K562 (cell line): ENCODE data around the gene PRDM1. TPM values are rescaled to one million over a fixed set of nuclear protein-coding genes. Genes with fewer than 3 reads are reported as not detected.

Source experiments
- ATAC-seq: fragments of 200-7000 bp; cut with Tn5 transposase; 3 replicates; pipeline ENCODE4 v1.9.1; 2020; ENCODE audit warnings: moderate library complexity
- BruUV-seq: library from RNA; stranded (reverse); fragments of 400-500 nt; replicated peaks from 2 replicates; lab custom pipeline; 2021; lab: Mats Ljungman, UMichigan
- CTCF ChIA-PET: fragments of 300-600 bp; formaldehyde crosslinking; extraction: SDS; loops from one replicate; lab custom pipeline; 2021; ENCODE audit warnings: low intra/inter-chr PET ratio; lab: Yijun Ruan, JAX
- POLR2A ChIA-PET: fragments of 300-600, 350-650 bp; sonication (Branson Sonifier 250); formaldehyde crosslinking; extraction: SDS; loops from one replicate; lab custom pipeline; 2021; ENCODE audit warnings: antibody characterized with exemption, inconsistent platforms; lab: Yijun Ruan, JAX
- DNase-seq, 4 experiments: peaks; one replicate each; pipeline versions ENCODE4 v3.0.0 to v3.0.0-alpha.2; 2011 to 2018; ENCODE audit warnings: low spot score in 3 of 4, mixed read lengths in 3 of 4; ENCODE audit errors: extremely low read depth in 1 of 4
- FAIRE-seq: peaks from 2 replicates; lab custom pipeline; 2011; peaks lifted over from hg19 to GRCh38; lab: Jason Lieb, UNC
- H2AFZ ChIP-seq: 2 replicates; pipeline ENCODE4 v1.6.0; 2011; ENCODE audit warnings: low read depth, low read length, control low read depth, inconsistent platforms
- H3K27ac ChIP-seq: fragments of 200-600 bp; 3 replicates; pipeline ENCODE4 v1.8.0; 2011; ENCODE audit warnings: low read depth, mild to moderate bottlenecking, control low read depth, inconsistent platforms, low read length, moderate library complexity, mixed read lengths; ENCODE audit errors: extremely low read depth
- H3K27me3 ChIP-seq, 2 experiments: fragments of 300-600 bp in 1 of 2; 2 replicates in 1 of 2; 3 replicates in 1 of 2; pipeline versions ENCODE4 v1.6.0 to v1.8.0; 2011; ENCODE audit warnings: inconsistent platforms in 2 of 2, low read length in 2 of 2, mild to moderate bottlenecking in 1 of 2, mixed read lengths in 1 of 2, moderate library complexity in 1 of 2; ENCODE audit not compliant: control insufficient read depth in 2 of 2, insufficient read depth in 2 of 2
- H3K36me3 ChIP-seq: fragments of 300-600 bp; 3 replicates; pipeline ENCODE4 v1.8.0; 2011; ENCODE audit warnings: mild to moderate bottlenecking, low read length, inconsistent platforms; ENCODE audit not compliant: control insufficient read depth, insufficient read depth
- H3K4me1 ChIP-seq, 2 experiments: fragments of 200-600 bp in 1 of 2; replicated peaks in 1 of 2; 2 replicates in 1 of 2; 3 replicates in 1 of 2; pipeline versions ENCODE4 v1.5.1 to v1.8.0; 2011; ENCODE audit warnings: inconsistent platforms in 2 of 2, low read length in 2 of 2, mild to moderate bottlenecking in 1 of 2, mixed read lengths in 1 of 2, moderate library complexity in 1 of 2; ENCODE audit not compliant: control insufficient read depth in 2 of 2, insufficient read depth in 2 of 2
- H3K4me2 ChIP-seq: 2 replicates; pipeline ENCODE4 v1.6.1; 2011; ENCODE audit warnings: low read length, control low read depth, inconsistent platforms, mixed read lengths; ENCODE audit not compliant: insufficient read depth
- H3K4me3 ChIP-seq: fragments of 200-600 bp; sonication (generic), shearing (Covaris generic); 2 replicates; pipeline ENCODE4 v1.5.1; 2016; ENCODE audit warnings: control low read depth, inconsistent platforms
- H3K79me2 ChIP-seq: fragments of 200-600 bp; 3 replicates; pipeline ENCODE4 v1.8.0; 2011; ENCODE audit warnings: low read length, inconsistent platforms; ENCODE audit not compliant: control insufficient read depth, insufficient read depth
- H3K9ac ChIP-seq, 2 experiments: 2 replicates each; pipeline versions ENCODE4 v1.6.0 to v1.6.1; 2011; ENCODE audit warnings: low read depth in 2 of 2, low read length in 2 of 2, control low read depth in 1 of 2, inconsistent platforms in 1 of 2, mild to moderate bottlenecking in 1 of 2, mixed read lengths in 1 of 2; ENCODE audit not compliant: insufficient read depth in 1 of 2
- H3K9me1 ChIP-seq: one replicate; pipeline ENCODE4 v1.6.0; 2011; ENCODE audit warnings: inconsistent platforms, mild to moderate bottlenecking, low read length, moderate library complexity; ENCODE audit not compliant: control insufficient read depth, insufficient read depth
- H3K9me3 ChIP-seq: replicated peaks from 2 replicates; pipeline ENCODE4 v1.5.1; 2011; ENCODE audit warnings: low read depth, low read length, inconsistent platforms; ENCODE audit not compliant: control insufficient read depth, insufficient read depth
- H4K20me1 ChIP-seq: replicated peaks from 2 replicates; pipeline ENCODE4 v1.6.1; 2011; ENCODE audit warnings: low read length, inconsistent platforms, mixed read lengths; ENCODE audit not compliant: control insufficient read depth, insufficient read depth
- CBX2 ChIP-seq: fragments of 200-600 bp; sonication (generic); IDR thresholded peaks from one replicate; pipeline ENCODE4 v1.6.1; 2012; ENCODE audit warnings: mild to moderate bottlenecking, low read length, inconsistent platforms; ENCODE audit not compliant: insufficient read depth, poor library complexity, severe bottlenecking
- CCNT2 ChIP-seq: IDR thresholded peaks from 2 replicates; pipeline ENCODE4 v1.6.1; 2011; ENCODE audit warnings: borderline replicate concordance, low read depth, mild to moderate bottlenecking, moderate library complexity, mixed read lengths, low read length; ENCODE audit not compliant: insufficient read length; ENCODE audit errors: extremely low read depth
- ELK1 ChIP-seq: sonication (generic); formaldehyde crosslinking; IDR thresholded peaks from 2 replicates; pipeline ENCODE4 v1.8.1; 2022; ENCODE audit warnings: missing genetic modification reagents
- EZH2 ChIP-seq: IDR thresholded peaks from 2 replicates; pipeline ENCODE4 v1.6.1; 2012; ENCODE audit warnings: low read depth, mild to moderate bottlenecking, inconsistent platforms, low read length, borderline replicate concordance
- FOXM1 ChIP-seq, 2 experiments: fragments of 450-650 bp in 1 of 2; sonication (generic) in 1 of 2; formaldehyde crosslinking in 1 of 2; IDR thresholded peaks; 2 replicates each; pipeline versions ENCODE4 v1.6.1 to v1.9.0; 2017 to 2022; ENCODE audit warnings: low read depth in 2 of 2, mild to moderate bottlenecking in 2 of 2, missing genetic modification reagents in 1 of 2, moderate library complexity in 1 of 2
- GATAD2A ChIP-seq: fragments of 450-650 bp; IDR thresholded peaks from 2 replicates; pipeline ENCODE4 v1.6.1; 2017
- HDAC8 ChIP-seq: fragments of 450-650 bp; IDR thresholded peaks from 2 replicates; pipeline ENCODE4 v1.6.1; 2016; ENCODE audit warnings: mild to moderate bottlenecking, missing genetic modification characterization, moderate library complexity, missing compliant biosample characterization
- HDGF ChIP-seq: fragments of 450-650 bp; IDR thresholded peaks from 2 replicates; pipeline ENCODE4 v1.6.1; 2016
- LARP7 ChIP-seq: fragments of 450-650 bp; IDR thresholded peaks from 2 replicates; pipeline ENCODE4 v1.6.1; 2016
- RAD51 ChIP-seq: fragments of 450-650 bp; IDR thresholded peaks from 2 replicates; pipeline ENCODE4 v1.7.1; 2016; ENCODE audit warnings: low read depth, mild to moderate bottlenecking, borderline replicate concordance
- RBM15 ChIP-seq: fragments of 200-400 bp; formaldehyde crosslinking; IDR thresholded peaks from 2 replicates; pipeline ENCODE4 v1.6.1; 2018; ENCODE audit warnings: mild to moderate bottlenecking, low read length, moderate library complexity; ENCODE audit not compliant: insufficient read depth
- RHOXF2B ChIP-seq: fragments of 250-450 bp; sonication (Bioruptor Pico); conservative IDR thresholded peaks from 2 replicates; pipeline ENCODE4 v1.5.1; 2021
- SIRT6 ChIP-seq: IDR thresholded peaks from one replicate; pipeline ENCODE4 v1.6.1; 2012; ENCODE audit warnings: low read depth, mild to moderate bottlenecking, control low read depth, inconsistent platforms, low read length, moderate library complexity
- TSHZ1 ChIP-seq: fragments of 250-450 bp; sonication (Bioruptor Pico); IDR thresholded peaks from 2 replicates; pipeline ENCODE4 v1.4.0; 2020; ENCODE audit warnings: mild to moderate bottlenecking, moderate library complexity
- XRCC4 ChIP-seq: IDR thresholded peaks from one replicate; pipeline ENCODE4 v1.6.1; 2011; ENCODE audit not compliant: insufficient read depth, insufficient read length; ENCODE audit errors: extremely low read depth
- ZBTB9 ChIP-seq: fragments of 450-650 bp; formaldehyde crosslinking; IDR thresholded peaks from 2 replicates; pipeline ENCODE4 v1.4.0; 2020; ENCODE audit warnings: mild to moderate bottlenecking, moderate library complexity
- ZC3H8 ChIP-seq: fragments of 450-650 bp; IDR thresholded peaks from 2 replicates; pipeline ENCODE4 v1.6.1; 2017
- ZNF224 ChIP-seq: sonication (generic); formaldehyde crosslinking; IDR thresholded peaks from 2 replicates; pipeline ENCODE4 v1.8.0; 2022; ENCODE audit warnings: mild to moderate bottlenecking, missing genetic modification reagents
- WGBS: fragments of 100-300 bp; shearing (Covaris generic); methylation state at CpG from one replicate; pipeline ENCODE4 v1.1.6; 2016; ENCODE audit warnings: low coverage, mixed read lengths; ENCODE audit not compliant: insufficient coverage; ENCODE audit errors: missing lambda C conversion rate; 5-methylcytosine and 5-hydroxymethylcytosine counted together
- in situ Hi-C: fragments of 300-500 bp; cut with MboI; formaldehyde crosslinking; loops from 4 replicates; pipeline ENCODE4 v1.15.0; 2018; ENCODE audit warnings: inconsistent platforms, mixed read lengths
- intact Hi-C: fragments of 100-400 bp; cut with micrococcal nuclease; formaldehyde crosslinking; loops from 2 replicates; pipeline ENCODE4 v1.14.2; 2022
- polyA plus RNA-seq, 8 experiments: library from polyadenylated mRNA; depleted of rRNA in 4 of 8; stranded (reverse) in 5 of 8; unstranded in 3 of 8; fragments of >200 nt; fragmentation: Nextera tagmentation in 2 of 8; fragmentation: Illumina TruSeq in 1 of 8; extraction: Ambion mirVana in 2 of 8; extraction: Trizol in 1 of 8; gene quantifications; 2 replicates each; pipeline versions ENCODE4 v1.2.1 to v1.2.3, GENCODE V29; 2011 to 2014; ENCODE audit warnings: inconsistent platforms in 1 of 8, missing spikeins in 1 of 8
- total RNA-seq, 7 experiments: library from RNA; depleted of rRNA in 6 of 7; stranded (reverse); fragments of >200 nt in 6 of 7; fragmentation: Illumina TruSeq in 2 of 7; extraction: Trizol in 2 of 7; gene quantifications; 2 replicates each; pipeline versions ENCODE4 v1.2.1 to v1.2.3, GENCODE V29; 2011 to 2021; ENCODE audit warnings: low replicate concordance in 1 of 7

The PRDM1 gene
- total and polyA plus RNA-seq, 9 of the 15 experiments (the other 6 are each of a cell fraction or from before 2014, with no cell fraction given) = 0.09 to 0.89 (median 0.27) TPM

DNA sequence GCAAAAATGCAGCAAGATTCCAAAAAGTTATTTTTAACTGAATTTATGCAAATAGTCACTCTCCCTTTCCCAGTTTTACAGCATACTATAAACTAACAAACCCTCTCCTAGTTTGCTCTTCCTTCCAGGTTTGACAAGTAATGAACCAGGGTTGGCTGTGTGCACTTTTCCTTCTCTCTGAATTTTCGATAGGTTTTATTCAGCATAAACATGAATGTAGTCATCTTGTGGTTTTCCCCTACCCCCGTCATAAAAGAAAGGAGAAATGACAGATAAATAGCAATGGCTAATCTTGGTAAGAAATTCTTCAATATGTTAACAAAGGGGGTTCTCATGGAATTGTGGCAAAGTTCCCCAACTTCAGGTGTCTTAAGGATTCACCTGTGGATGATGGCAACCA lies 26.3 kb downstream of the PRDM1 start:
- Histone ChIP-seq H3K9ac (no peak overlapping the region), H3K4me2 (no peak overlapping the region), H3K4me1 (peaks cover 5 to 29% of the 10 kb centered on the region in 2 experiments; a peak in 4 of 5 replicates), H3K4me3 (no peak overlapping the region), H3K27ac (no peak overlapping the region), H2AFZ (peak overlapping the region; percentile 8; the same call in 1 of the 2 replicates), H3K36me3 (no peaks in the 10 kb centered on the region), H3K9me3 (no peaks in the 10 kb centered on the region), H3K79me2 (no peaks in the 10 kb centered on the region), H3K9me1 (no peaks in the 10 kb centered on the region), H4K20me1 (no peaks in the 10 kb centered on the region), H3K27me3 (no peaks in the 10 kb centered on the region)
- ATAC-seq = no peak
- ChIA-PET CTCF (no interaction called here), POLR2A (no interaction called here)
- in situ Hi-C loops (no loop called here), intact Hi-C loops (no loop called here)
- 17% methylated on average over 2 of the region's 2 CpGs for WGBS
- DNase-seq = no peak
- FAIRE-seq = no peak
- TF ChIP-seq RHOXF2B (CRISPR knock-in tag) (no peak), ZC3H8 (no peak), ZNF224 (CRISPR knock-in tag) (no peak), CCNT2 (no peak), LARP7 (no peak), HDAC8 (tag) (no peak), CBX2 (no peak), FOXM1 (IDR thresholded peaks at IDR 0.05; ENCODE audit: low read depth) (no peak), FOXM1 (CRISPR knock-in tag; IDR thresholded peaks at IDR 0.05; ENCODE audit: low read depth) (no peak), XRCC4 (no peak), HDGF (no peak), GATAD2A (no peak), RAD51 (no peak), TSHZ1 (no peak), RBM15 (no peak), ZBTB9 (CRISPR knock-in tag) (no peak), EZH2 (no peak), SIRT6 (no peak), ELK1 (CRISPR knock-in tag) (no peak)
- BruUV-seq = no TSS peak
